Heart right ventricle (tissue), 16 donors: ENCODE measurements around the gene CAPN14. TPM values are rescaled to one million over a fixed set of nuclear protein-coding genes. Genes with fewer than 3 reads are reported as not detected.

Source experiments
- ATAC-seq, 8 donors: fragments of 200-7000 bp; cut with Tn5 transposase; one replicate each; pipeline ENCODE4 v1.9.1; 2020; ENCODE audit warnings: mild to moderate bottlenecking in 8 of 8, moderate library complexity in 8 of 8, moderate number of reproducible peaks in 1 of 8
- DNase-seq, 2 donors: peaks; one replicate each; pipeline ENCODE4 v3.0.0-alpha.2; 2020
- H3K27ac ChIP-seq, 10 donors: fragments of 200-600 bp; sonication (generic) in 2 of 10; one replicate each; pipeline versions ENCODE4 v1.5.0 to v1.8.0; 2020 to 2022; ENCODE audit warnings: mild to moderate bottlenecking in 3 of 10
- H3K27me3 ChIP-seq, 7 donors: fragments of 200-600 bp; one replicate each; pipeline ENCODE4 v1.8.0; 2021 to 2022; ENCODE audit warnings: mild to moderate bottlenecking in 2 of 7
- H3K36me3 ChIP-seq, 9 donors: fragments of 200-600 bp; sonication (generic) in 1 of 9; one replicate each; pipeline versions ENCODE4 v1.5.0 to v1.8.0; 2020 to 2022; ENCODE audit warnings: mild to moderate bottlenecking in 2 of 9
- H3K4me1 ChIP-seq, 9 donors: fragments of 200-600 bp; sonication (generic) in 1 of 9; one replicate each; pipeline versions ENCODE4 v1.5.0 to v1.8.0; 2020 to 2022; ENCODE audit warnings: mild to moderate bottlenecking in 4 of 9
- H3K4me3 ChIP-seq, 10 donors: fragments of 200-600 bp; sonication (generic) in 2 of 10; one replicate each; pipeline versions ENCODE4 v1.5.0 to v1.8.0; 2020 to 2022; ENCODE audit warnings: mild to moderate bottlenecking in 7 of 10, moderate library complexity in 2 of 10
- H3K9me3 ChIP-seq, 11 donors: fragments of 200-600 bp in 10 of 11; sonication (generic) in 2 of 11; one replicate each; pipeline versions ENCODE4 v1.5.0 to v1.8.0; 2013 to 2022; ENCODE audit warnings: mild to moderate bottlenecking in 2 of 11, control low read depth in 1 of 11, moderate library complexity in 1 of 11
- CTCF ChIP-seq, 9 donors: fragments of 200-600 bp; sonication (generic) in 2 of 9; IDR thresholded peaks; one replicate each; pipeline versions ENCODE4 v1.5.0 to v1.8.0; 2021 to 2022; ENCODE audit warnings: antibody characterized with exemption in 9 of 9, mild to moderate bottlenecking in 5 of 9, moderate library complexity in 1 of 9
- WGBS, 2 donors: extraction: QIAGEN DNeasy Blood & Tissue Kit; methylation state at CpG; one replicate each; pipeline ENCODE4 v1.1.7; 2013; ENCODE audit warnings: inconsistent platforms in 1 of 2; 5-methylcytosine and 5-hydroxymethylcytosine counted together
- intact Hi-C, 10 donors: fragments of 100-400 bp; cut with DNase I; formaldehyde crosslinking; loops; one replicate each; pipeline versions ENCODE4 v1.11.1 to v1.14.2; 2022
- polyA plus RNA-seq, 2 donors: library from polyadenylated mRNA; stranded (reverse); fragments of 200-250 nt; gene quantifications; one replicate each; pipeline ENCODE4 v1.2.3, GENCODE V29; 2013
- total RNA-seq, 10 donors: library from RNA; stranded (reverse); fragmentation: NEBNext Ultra II Directional in 3 of 10; extraction: Animal tissue kit (Norgen Biotek cat#: 25700) in 3 of 10; gene quantifications; one replicate each; pipeline versions ENCODE4 v1.2.1 to v1.2.4, GENCODE V29; 2021 to 2023
- donor health status: Arrhythmogenic right ventricular cardiomyopathy.
- donor health status: ischemic (EF 13 %, LVEDD 7.1; RV severe dilation, severe dysfunction).
- donor health status: healthy with polysubstance abuse.
- donor health status: DM: no; HTN: yes; CAD: no.
- donor health status: DM: no; HTN: no; CAD: no.
- donor health status: ischemic (EF 25% LVEDD 6.9; RV normal size, moderate dysfunction).
- donor health status: ischemic (EF 25% LVEDD 5.7; RV mildly dilated, moderate dysfunction).
- donor health status: healthy.
- donor health status: DM: yes; HTN: yes; CAD: no.
- donor health status: Ischemic cardiomyopathy.
- donor health status: ischemic (EF 35%, LVEDD 5.7; RV mildly dilated, moderate dysfunction).
- donor health status: nonischemic (EF 11% LVEDD 7.7; RV severe dilation, severe dysfunction).
- donor health status: DM: yes; HTN: yes; CAD: no.
- donor health status: PGD.
- donor health status: ischemic (EF 29% LVEDD 5.4; RV normal size, mild dysfunction).
- donor health status: nonischemic (EF 23%, LVEDD 6.1; RV moderate dilation, normal function).

Gene CAPN14
- total and polyA plus RNA-seq, 12 donors = 0.08 to 0.46 (median 0.25) TPM; not detected in 1

GRCh38 chr2:31238906-31239592 lies 21.7 kb upstream of the CAPN14 start:
- intact Hi-C loops = loop anchor here in 3 of 10 donors (5.0 to 10.0 kb wide), 3 partner anchors 33 to 1094 kb away; partner anchors contain the start of gene YPEL5 (in 1 of the 3)
- no peak for TF ChIP-seq CTCF (IDR thresholded peaks at IDR 0.05)
- 75 to 78% methylated on average over 13 of the region's 13 CpGs for WGBS, 2 donors
- H3K4me3 ChIP-seq = no peak overlapping the region
- DNase-seq (no peak), ATAC-seq (peak in 5 of 8 donors; percentile 1 to 10 (median 2))
- peaks cover 16 to 82% (median 66%) of the 10 kb centered on the region in 9 donors for H3K4me1 ChIP-seq
- no peaks in the 10 kb centered on the region for H3K27me3 ChIP-seq
- peak overlapping the region; percentile 66 to 96 (median 86) for H3K27ac ChIP-seq
- no peaks in the 10 kb centered on the region for H3K9me3 ChIP-seq
- peaks cover 0 to 1% (median 0%) of the 10 kb centered on the region in 9 donors for H3K36me3 ChIP-seq

- Histone ChIP-seq H3K4me1 (peaks cover 16 to 90% (median 70%) of the 10 kb centered on the region in 9 donors), H3K4me3 (no peak overlapping the region)
- intact Hi-C loops = loop anchor here in 3 of 10 donors (5.0 to 10.0 kb wide), 3 partner anchors 34 to 1094 kb away; partner anchors contain the start of gene YPEL5 (in 1 of the 3)
Observed at GRCh38 chr2:31238126-31238905, 21.0 kb upstream of the CAPN14 start.

GRCh38 chr2:31237348-31238017 lies 20.2 kb upstream of the CAPN14 start:
- DNase-seq = no peak

More at GRCh38 chr2:31238126-31238905, 21.0 kb upstream of the CAPN14 start:
- H3K27me3 ChIP-seq = no peaks in the 10 kb centered on the region
- H3K9me3 ChIP-seq = no peaks in the 10 kb centered on the region
- WGBS, 2 donors = 62 to 72% methylated on average over 10 of the region's 10 CpGs
- DNase-seq (no peak), ATAC-seq (peak in 1 of 8 donors; percentile 52)
- peak overlapping the region; percentile 58 to 96 (median 86) for H3K27ac ChIP-seq
- TF ChIP-seq CTCF (IDR thresholded peaks at IDR 0.05) = no peak
- no peaks in the 10 kb centered on the region for H3K36me3 ChIP-seq

More at GRCh38 chr2:31237348-31238017, 20.2 kb upstream of the CAPN14 start:
- Histone ChIP-seq H3K27me3 (no peaks in the 10 kb centered on the region), H3K4me3 (no peak overlapping the region), H3K27ac (peak overlapping the region in 9 of 10 donors; percentile 43 to 96 (median 86)), H3K36me3 (no peaks in the 10 kb centered on the region), H3K9me3 (no peaks in the 10 kb centered on the region), H3K4me1 (peaks cover 16 to 98% (median 76%) of the 10 kb centered on the region in 9 donors)
- 89 to 97% methylated on average over 9 of the region's 9 CpGs for WGBS, 2 donors
- no peak for TF ChIP-seq CTCF (IDR thresholded peaks at IDR 0.05)
- no peak for ATAC-seq
- intact Hi-C loops = loop anchor here in 3 of 10 donors (5.0 to 10.0 kb wide), 3 partner anchors 35 to 1093 kb away; partner anchors contain the start of gene YPEL5 (in 1 of the 3)
